Breast epithelium (tissue), 4 donors: ENCODE results near the gene ADGRB2. TPM values are rescaled to one million over a fixed set of nuclear protein-coding genes. Genes with fewer than 3 reads are reported as not detected.
A peak's percentile ranks its signal among the peaks of the same experiment; 100 is the strongest.

Source experiments
- DNase-seq, 2 donors: peaks; one replicate each; pipeline ENCODE4 v3.0.0-alpha.2; 2019; ENCODE audit warnings: low spot score in 2 of 2
- H3K27ac ChIP-seq, 2 donors: fragments of 200-600 bp; sonication (generic) in 1 of 2; one replicate each; pipeline ENCODE4 v1.5.1; 2016 to 2019; ENCODE audit warnings: mild to moderate bottlenecking in 1 of 2
- H3K27me3 ChIP-seq, 2 donors: fragments of 200-600 bp; sonication (generic) in 1 of 2; one replicate each; pipeline versions ENCODE4 v1.5.1 to v1.6.0; 2017 to 2019; ENCODE audit warnings: control low read depth in 1 of 2, mild to moderate bottlenecking in 1 of 2
- H3K36me3 ChIP-seq: fragments of 200-600 bp; one replicate; pipeline ENCODE4 v1.5.1; 2019
- H3K4me1 ChIP-seq, 2 donors: fragments of 200-600 bp; sonication (generic); one replicate each; pipeline ENCODE4 v1.5.1; 2016 to 2019; ENCODE audit warnings: control low read depth in 1 of 2
- H3K4me3 ChIP-seq, 3 donors: fragments of 200-600 bp; sonication (generic); 1 replicate in 2 of 3; 2 replicates in 1 of 3; pipeline ENCODE4 v1.5.1; 2016 to 2019; ENCODE audit warnings: mild to moderate bottlenecking in 3 of 3, moderate library complexity in 2 of 3
- H3K9me3 ChIP-seq, 2 donors: fragments of 200-600 bp; sonication (generic) in 1 of 2; one replicate each; pipeline ENCODE4 v1.5.1; 2016 to 2019; ENCODE audit warnings: control low read depth in 1 of 2
- POLR2A ChIP-seq: fragments of 450-650 bp; IDR thresholded peaks from one replicate; pipeline ENCODE4 v1.6.1; 2016; ENCODE audit warnings: antibody characterized with exemption, mild to moderate bottlenecking, moderate library complexity
- POLR2AphosphoS5 ChIP-seq, 3 donors: sonication (generic); formaldehyde crosslinking; IDR thresholded peaks; one replicate each; pipeline ENCODE4 v1.6.1; 2017; ENCODE audit warnings: antibody characterized with exemption in 3 of 3
- intact Hi-C: fragments of 100-400 bp; cut with DNase I; formaldehyde crosslinking; loops from one replicate; pipeline ENCODE4 v1.15.1; 2023; ENCODE audit warnings: low total_unique reads
- total RNA-seq, 3 donors: library from RNA; depleted of rRNA; stranded (reverse); fragments of >200 nt; gene quantifications; one replicate each; pipeline ENCODE4 v1.1.0, GENCODE V29; 2016
- TF ChIP-seq, protein P1 (sequence below), 3 donors: fragments of 450-650 bp; IDR thresholded peaks; one replicate each; pipeline ENCODE4 v1.5.1; 2016 to 2017; ENCODE audit warnings: antibody characterized with exemption in 3 of 3, mild to moderate bottlenecking in 3 of 3, moderate library complexity in 3 of 3

Gene ADGRB2
- total RNA-seq, 3 donors from 2014 or later = 1.3 to 4.9 (median 2.9) TPM

- H3K4me1 ChIP-seq = peaks cover 0 to 5% of the 10 kb centered on the region in 2 donors
- intact Hi-C loops = no loop called here
- no peaks in the 10 kb centered on the region for H3K9me3 ChIP-seq
- H3K27me3 ChIP-seq = no peaks in the 10 kb centered on the region
- DNase-seq = peak in 1 of 2 donors; percentile 46
- TF ChIP-seq POLR2AphosphoS5 (IDR thresholded peaks at IDR 0.05) (no peak), POLR2A (no peak)
- no peaks in the 10 kb centered on the region for H3K36me3 ChIP-seq
- H3K27ac ChIP-seq = no peak overlapping the region
- no peak overlapping the region for H3K4me3 ChIP-seq
These were observed 21.1 kb upstream of the ADGRB2 start for GRCh38 chr1:31785020-31785946.

DNA sequence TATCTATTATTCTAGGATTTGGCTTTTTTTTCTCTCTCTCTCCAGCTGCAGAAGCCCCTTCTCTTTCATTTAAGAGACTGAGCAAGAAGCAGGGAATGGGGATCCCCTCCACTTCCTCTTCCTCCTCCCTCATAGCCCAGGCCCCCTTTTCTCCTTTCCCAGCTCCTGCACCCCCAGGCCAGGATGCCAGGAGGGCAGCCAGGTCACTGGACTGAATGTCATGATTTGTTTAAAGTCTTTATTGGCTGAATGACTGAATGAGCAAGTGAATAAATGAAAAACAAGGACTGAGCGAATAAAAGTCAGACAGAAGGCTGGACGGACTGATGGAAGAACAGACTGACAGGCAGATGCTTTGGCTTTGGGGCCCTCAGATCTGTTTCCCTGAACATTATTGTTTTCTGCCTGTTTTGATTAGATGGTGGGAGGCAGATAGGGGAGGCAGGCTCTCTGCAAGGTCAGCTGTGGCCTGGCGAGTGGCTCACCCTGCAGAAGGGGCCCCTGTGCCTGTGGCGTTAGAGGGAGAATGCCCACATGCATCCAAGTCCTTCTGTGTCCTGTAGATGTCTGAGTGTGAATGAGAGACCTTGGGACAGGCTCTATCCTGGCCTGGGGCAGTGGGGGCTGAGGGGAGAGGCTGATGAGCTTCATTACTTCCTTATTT lies 20.3 kb upstream of the ADGRB2 start:
- intact Hi-C loops = no loop called here
- no peak overlapping the region for H3K27ac ChIP-seq
- no peak overlapping the region for H3K4me3 ChIP-seq
- TF ChIP-seq POLR2A (no peak), POLR2AphosphoS5 (IDR thresholded peaks at IDR 0.05) (no peak)
- TF ChIP-seq, protein P1, sequence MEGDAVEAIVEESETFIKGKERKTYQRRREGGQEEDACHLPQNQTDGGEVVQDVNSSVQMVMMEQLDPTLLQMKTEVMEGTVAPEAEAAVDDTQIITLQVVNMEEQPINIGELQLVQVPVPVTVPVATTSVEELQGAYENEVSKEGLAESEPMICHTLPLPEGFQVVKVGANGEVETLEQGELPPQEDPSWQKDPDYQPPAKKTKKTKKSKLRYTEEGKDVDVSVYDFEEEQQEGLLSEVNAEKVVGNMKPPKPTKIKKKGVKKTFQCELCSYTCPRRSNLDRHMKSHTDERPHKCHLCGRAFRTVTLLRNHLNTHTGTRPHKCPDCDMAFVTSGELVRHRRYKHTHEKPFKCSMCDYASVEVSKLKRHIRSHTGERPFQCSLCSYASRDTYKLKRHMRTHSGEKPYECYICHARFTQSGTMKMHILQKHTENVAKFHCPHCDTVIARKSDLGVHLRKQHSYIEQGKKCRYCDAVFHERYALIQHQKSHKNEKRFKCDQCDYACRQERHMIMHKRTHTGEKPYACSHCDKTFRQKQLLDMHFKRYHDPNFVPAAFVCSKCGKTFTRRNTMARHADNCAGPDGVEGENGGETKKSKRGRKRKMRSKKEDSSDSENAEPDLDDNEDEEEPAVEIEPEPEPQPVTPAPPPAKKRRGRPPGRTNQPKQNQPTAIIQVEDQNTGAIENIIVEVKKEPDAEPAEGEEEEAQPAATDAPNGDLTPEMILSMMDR (IDR thresholded peaks at IDR 0.05) = no peak
- no peaks in the 10 kb centered on the region for H3K27me3 ChIP-seq
- no peaks in the 10 kb centered on the region for H3K36me3 ChIP-seq
- DNase-seq = no peak
- no peaks in the 10 kb centered on the region for H3K9me3 ChIP-seq
- peaks cover 0 to 5% of the 10 kb centered on the region in 2 donors for H3K4me1 ChIP-seq

DNA sequence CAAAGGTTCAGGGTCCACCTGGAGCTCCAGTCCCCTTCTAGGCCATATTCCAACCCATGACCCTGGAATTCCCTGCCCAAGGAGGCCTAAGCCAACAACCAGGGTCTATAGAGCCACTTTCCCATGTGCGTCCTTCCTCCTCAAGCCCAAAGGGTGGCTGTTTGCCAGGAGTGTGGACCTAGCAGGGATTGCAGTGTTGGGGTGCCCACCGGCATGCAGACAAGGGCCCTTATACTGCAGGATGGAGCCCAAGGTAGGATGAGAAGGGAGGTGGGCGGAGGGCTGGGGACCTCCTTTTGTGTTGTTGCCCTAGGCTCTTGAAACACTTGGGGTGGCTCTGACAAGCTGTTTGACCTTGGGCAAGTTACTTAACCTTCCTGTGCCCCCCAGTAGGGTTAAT lies 19.7 kb upstream of the ADGRB2 start:
- intact Hi-C loops = no loop called here
- no peak for DNase-seq
- TF ChIP-seq POLR2A (no peak), POLR2AphosphoS5 (IDR thresholded peaks at IDR 0.05) (no peak)
- TF ChIP-seq, protein P1 (IDR thresholded peaks at IDR 0.05) = no peak

DNA sequence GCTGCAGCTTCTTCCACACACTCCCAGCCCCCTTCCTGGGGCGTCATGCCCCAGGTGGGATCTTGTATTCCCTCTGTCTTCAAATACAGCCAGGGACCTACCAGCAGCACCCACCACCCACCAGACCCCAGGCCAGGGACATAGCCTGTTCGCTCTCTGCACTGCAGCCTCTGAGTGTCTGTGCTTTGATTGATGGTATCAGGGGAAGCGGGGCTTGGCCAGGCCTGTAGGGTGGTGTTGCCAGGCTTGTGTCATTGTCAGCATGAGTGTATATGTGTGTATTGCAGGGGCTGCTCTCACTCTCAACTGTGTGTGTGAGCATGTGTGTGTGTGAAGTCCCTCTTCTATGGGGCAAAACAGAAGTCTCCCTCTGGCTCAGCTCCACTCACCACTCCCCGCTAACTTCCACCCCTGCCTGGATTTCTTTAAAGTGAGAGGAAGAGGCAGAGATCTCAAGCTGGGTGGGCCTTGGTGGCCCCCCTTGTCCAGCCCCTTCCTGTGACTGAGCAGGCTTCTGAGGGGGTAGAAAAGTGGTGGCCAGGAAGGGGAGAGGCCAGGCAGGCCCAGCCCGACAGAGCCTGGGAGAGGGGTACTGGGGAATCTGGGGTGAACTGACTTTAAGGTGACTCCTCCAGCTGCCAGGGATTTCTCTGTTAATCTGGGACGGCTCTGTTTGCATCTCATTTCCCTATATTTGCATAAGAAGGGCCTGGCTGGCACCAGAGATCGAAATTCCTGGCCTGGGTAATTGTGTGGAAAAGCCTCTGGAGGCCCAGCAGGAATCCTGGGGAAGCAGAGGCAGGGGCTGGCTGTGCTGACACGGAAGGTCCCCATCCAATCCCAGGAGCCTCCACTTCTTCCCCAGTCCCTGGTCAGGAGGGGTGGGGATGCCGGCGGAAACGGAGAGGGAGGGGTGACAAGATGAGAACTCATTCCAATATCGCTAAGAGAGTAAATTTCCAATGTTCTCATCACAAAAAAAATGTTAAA lies 18.6 kb upstream of the ADGRB2 start:
- TF ChIP-seq POLR2AphosphoS5 (IDR thresholded peaks at IDR 0.05) = no peak
- TF ChIP-seq, protein P1 (IDR thresholded peaks at IDR 0.05) = no peak
- no peak for TF ChIP-seq POLR2A
- Histone ChIP-seq H3K9me3 (no peaks in the 10 kb centered on the region), H3K27ac (no peak overlapping the region), H3K4me1 (no peaks in the 10 kb centered on the region), H3K36me3 (no peaks in the 10 kb centered on the region), H3K4me3 (no peak overlapping the region), H3K27me3 (no peaks in the 10 kb centered on the region)
- intact Hi-C loops = no loop called here
- DNase-seq = no peak

More for the DNA sequence above, 19.7 kb upstream of the ADGRB2 start:
- no peaks in the 10 kb centered on the region for H3K9me3 ChIP-seq
- no peak overlapping the region for H3K4me3 ChIP-seq
- no peaks in the 10 kb centered on the region for H3K27me3 ChIP-seq
- H3K4me1 ChIP-seq = peaks cover 0 to 4% of the 10 kb centered on the region in 2 donors
- H3K27ac ChIP-seq = no peak overlapping the region
- H3K36me3 ChIP-seq = no peaks in the 10 kb centered on the region

GRCh38 chr1:31781756-31782371 lies 17.7 kb upstream of the ADGRB2 start:
- no peaks in the 10 kb centered on the region for H3K4me1 ChIP-seq
- no peak for DNase-seq
- H3K27ac ChIP-seq = no peak overlapping the region
- no peaks in the 10 kb centered on the region for H3K36me3 ChIP-seq
- no peaks in the 10 kb centered on the region for H3K27me3 ChIP-seq
- TF ChIP-seq, protein P1 (IDR thresholded peaks at IDR 0.05) = no peak
- TF ChIP-seq POLR2A = no peak
- TF ChIP-seq POLR2AphosphoS5 (IDR thresholded peaks at IDR 0.05) = no peak
- no peaks in the 10 kb centered on the region for H3K9me3 ChIP-seq
- intact Hi-C loops = no loop called here
- H3K4me3 ChIP-seq = no peak overlapping the region
